ENCODE data around the gene MARVELD1. TPM values are rescaled to one million over a fixed set of nuclear protein-coding genes. Genes with fewer than 3 reads are reported as not detected.

The MARVELD1 gene
- total RNA-seq, 4 donors from 2014 or later, result 25.8 to 36.7 (median 31.0) TPM

DNA sequence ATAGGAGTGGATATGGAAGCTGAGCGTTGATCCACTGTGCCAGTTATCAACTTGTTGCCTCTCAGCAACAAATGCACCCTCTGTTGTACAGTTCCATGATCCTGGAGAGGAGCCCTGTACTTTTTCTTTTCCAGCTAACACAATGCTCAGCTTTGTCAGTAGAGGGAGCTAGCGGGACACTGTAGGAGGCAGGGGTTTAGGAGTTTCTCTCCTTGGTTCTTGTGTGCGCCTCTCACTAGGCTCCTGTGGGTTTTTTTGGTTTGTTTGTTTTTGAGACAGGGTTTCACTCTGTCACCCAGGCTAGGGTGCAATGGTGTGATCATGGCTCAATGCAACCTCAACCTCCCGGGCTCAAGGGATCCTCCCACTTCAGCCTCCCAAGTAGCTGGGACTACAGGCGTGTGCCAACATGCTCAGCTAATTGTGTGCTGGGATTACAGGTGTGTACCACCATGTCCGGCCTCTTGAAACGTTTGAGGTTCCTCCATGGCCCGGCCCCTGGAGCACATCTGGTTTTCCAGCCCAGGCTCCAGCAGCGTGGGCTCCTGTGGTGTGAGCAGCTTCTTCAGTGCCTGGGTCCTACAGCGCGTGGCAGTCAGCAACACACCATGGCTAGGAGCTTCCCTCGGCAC is 12.0 kb upstream of the MARVELD1 start:
- WGBS, result 40% methylated on average over 12 of the region's 12 CpGs
- TF ChIP-seq POLR2AphosphoS5 (IDR thresholded peaks at IDR 0.05), result no peak
- TF ChIP-seq CTCF (IDR thresholded peaks at IDR 0.05), result peak; percentile 72 to 84
- no peak for TF ChIP-seq POLR2A (IDR thresholded peaks at IDR 0.05)
- no peak for TF ChIP-seq EP300 (IDR thresholded peaks at IDR 0.05)
- no peak for DNase-seq (ENCODE audit: low spot score in 2 of 2)

DNA sequence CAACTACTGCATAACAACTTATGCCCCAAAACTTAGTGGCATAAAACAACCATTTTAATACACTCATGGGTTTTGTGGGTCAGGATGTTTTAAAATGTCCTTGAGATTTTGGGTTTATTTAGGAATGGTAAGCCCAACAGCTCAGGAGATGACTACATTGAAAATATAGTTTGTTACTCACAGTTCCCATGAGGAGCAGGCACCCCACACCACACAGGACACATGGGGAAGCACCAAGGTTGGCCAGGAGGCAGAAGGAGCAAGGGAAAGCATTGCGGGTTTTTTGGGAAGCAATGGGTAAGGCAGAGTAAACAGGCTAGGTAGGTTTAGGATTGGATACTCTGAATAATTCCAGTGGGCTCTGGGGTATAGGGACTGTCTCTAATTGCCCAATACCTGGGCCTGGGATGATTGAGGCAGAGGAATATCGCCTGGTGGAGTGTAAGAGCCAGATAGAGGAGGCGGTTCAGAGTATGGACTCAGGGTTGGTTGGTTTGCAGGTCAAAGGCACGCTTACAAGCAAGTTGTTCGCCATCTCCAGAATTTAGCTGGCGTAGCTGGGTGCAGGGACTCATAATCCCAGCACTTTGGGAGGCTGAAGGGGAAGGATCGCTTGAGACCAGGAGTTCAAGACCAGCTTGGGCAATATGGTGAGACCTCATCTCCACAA is 10.0 kb upstream of the MARVELD1 start:
- 90% methylated on average over 7 of the region's 7 CpGs for WGBS
- H3K9me3 ChIP-seq, result no peaks in the 10 kb centered on the region
- peaks cover 4% of the 10 kb centered on the region for H3K4me1 ChIP-seq
- H3K27ac ChIP-seq, result no peak overlapping the region
- H3K36me3 ChIP-seq, result no peaks in the 10 kb centered on the region
- TF ChIP-seq EP300 (IDR thresholded peaks at IDR 0.05) (no peak), POLR2AphosphoS5 (IDR thresholded peaks at IDR 0.05) (no peak)
- peak in 1 of 2 donors; percentile 28 for DNase-seq (ENCODE audit: low spot score in 2 of 2)
- H3K27me3 ChIP-seq, result no peaks in the 10 kb centered on the region
- H3K4me3 ChIP-seq, result no peak overlapping the region

More for the DNA sequence above, 12.0 kb upstream of the MARVELD1 start:
- no peak overlapping the region for H3K4me3 ChIP-seq
- peaks cover 4% of the 10 kb centered on the region for H3K4me1 ChIP-seq
- H3K27me3 ChIP-seq, result no peaks in the 10 kb centered on the region
- no peak overlapping the region for H3K27ac ChIP-seq
- no peaks in the 10 kb centered on the region for H3K36me3 ChIP-seq
- no peaks in the 10 kb centered on the region for H3K9me3 ChIP-seq

- Histone ChIP-seq H3K36me3 (no peaks in the 10 kb centered on the region), H3K27me3 (no peaks in the 10 kb centered on the region), H3K9me3 (no peaks in the 10 kb centered on the region), H3K27ac (no peak overlapping the region), H3K4me1 (peaks cover 7% of the 10 kb centered on the region), H3K4me3 (no peak overlapping the region)
- no peak for DNase-seq (ENCODE audit: low spot score in 2 of 2)
- 64% methylated on average over 1 of the region's 1 CpG for WGBS
- TF ChIP-seq POLR2A (IDR thresholded peaks at IDR 0.05), result no peak
- TF ChIP-seq EP300 (IDR thresholded peaks at IDR 0.05), result no peak
- TF ChIP-seq CTCF (IDR thresholded peaks at IDR 0.05), result no peak
- TF ChIP-seq POLR2AphosphoS5 (IDR thresholded peaks at IDR 0.05), result no peak
These were observed 9.2 kb upstream of the MARVELD1 start for GRCh38 chr10:97704341-97704740.

DNA sequence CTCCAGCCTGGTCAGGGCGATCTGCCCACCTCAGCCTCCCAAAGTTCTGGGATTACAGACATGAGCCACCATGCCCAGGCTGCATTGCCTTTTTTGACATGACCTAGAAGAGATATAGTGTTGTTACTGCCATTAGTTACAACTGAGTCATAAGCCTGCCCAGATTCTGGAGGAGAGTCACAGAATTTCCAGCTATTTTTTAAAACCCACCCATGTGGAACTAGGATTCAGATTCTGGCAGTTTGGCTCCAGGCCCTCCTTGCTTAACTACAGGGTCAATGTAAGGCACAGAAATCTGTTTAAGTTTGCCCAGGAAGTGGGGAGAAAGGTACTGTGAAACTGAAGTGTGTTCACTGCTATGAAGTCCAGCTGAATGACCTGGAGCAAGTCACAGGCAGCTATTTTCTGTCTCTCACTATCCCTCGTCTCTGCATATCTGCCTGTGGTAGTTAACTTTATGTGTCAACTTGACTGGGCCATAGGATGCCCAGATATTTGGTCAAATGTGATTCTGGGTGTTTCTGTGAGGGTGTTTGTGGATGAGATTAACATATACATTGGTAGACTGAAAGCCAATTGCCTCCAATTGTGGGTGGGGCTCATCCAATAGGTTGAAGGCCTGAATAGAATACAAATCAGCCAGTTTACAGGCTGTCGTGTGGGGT is 8.4 kb upstream of the MARVELD1 start:
- TF ChIP-seq POLR2A (IDR thresholded peaks at IDR 0.05) (no peak), CTCF (IDR thresholded peaks at IDR 0.05) (no peak), POLR2AphosphoS5 (IDR thresholded peaks at IDR 0.05) (no peak), EP300 (IDR thresholded peaks at IDR 0.05) (no peak)
- Histone ChIP-seq H3K9me3 (no peaks in the 10 kb centered on the region), H3K36me3 (no peaks in the 10 kb centered on the region), H3K27ac (no peak overlapping the region), H3K4me1 (peaks cover 10% of the 10 kb centered on the region), H3K4me3 (no peak overlapping the region), H3K27me3 (no peaks in the 10 kb centered on the region)
- no peak for DNase-seq (ENCODE audit: low spot score in 2 of 2)
- 100% methylated on average over 3 of the region's 3 CpGs for WGBS

- H3K27me3 ChIP-seq, result no peaks in the 10 kb centered on the region
- H3K4me3 ChIP-seq, result no peak overlapping the region
- H3K4me1 ChIP-seq, result peaks cover 12% of the 10 kb centered on the region
- TF ChIP-seq EP300 (IDR thresholded peaks at IDR 0.05), result no peak
- TF ChIP-seq CTCF (IDR thresholded peaks at IDR 0.05), result no peak
- no peak for TF ChIP-seq POLR2A (IDR thresholded peaks at IDR 0.05)
- TF ChIP-seq POLR2AphosphoS5 (IDR thresholded peaks at IDR 0.05), result no peak
- no peaks in the 10 kb centered on the region for H3K36me3 ChIP-seq
- no peak overlapping the region for H3K27ac ChIP-seq
- WGBS, result 70% methylated on average over 6 of the region's 11 CpGs
- DNase-seq (ENCODE audit: low spot score in 2 of 2), result no peak
- no peaks in the 10 kb centered on the region for H3K9me3 ChIP-seq
These were observed 6.2 kb upstream of the MARVELD1 start for GRCh38 chr10:97707134-97707861.

Data from suprapubic skin (tissue), 4 donors.